HCT116 (cell line): Measurements from ENCODE around the gene DEF6. TPM values are rescaled to one million over a fixed set of nuclear protein-coding genes. Genes with fewer than 3 reads are reported as not detected.

Source experiments
- ATAC-seq: fragments of 200-7000 bp; cut with Tn5 transposase; 2 replicates; pipeline ENCODE4 v1.9.1; 2020; ENCODE audit warnings: mild to moderate bottlenecking, moderate library complexity
- BruUV-seq: library from RNA; stranded (reverse); fragments of 400-500 nt; replicated peaks from 2 replicates; lab custom pipeline; 2021; lab: Mats Ljungman, UMichigan
- CTCF ChIA-PET: fragments of 300-600 bp; sonication (Branson Sonifier 250); formaldehyde crosslinking; loops from one replicate; lab custom pipeline; 2021; ENCODE audit warnings: antibody characterized with exemption; lab: Charles Lee
- POLR2A ChIA-PET: fragments of 300-600, 350-600 bp; sonication (Branson Sonifier 250); formaldehyde crosslinking; loops from one replicate; lab custom pipeline; 2021; ENCODE audit warnings: antibody characterized with exemption; lab: Charles Lee
- RAD21 ChIA-PET, 2 experiments: fragments of 300-600 bp; sonication (Branson Sonifier 250); formaldehyde crosslinking; loops; one replicate each; lab custom pipeline; 2023; ENCODE audit warnings: low total read pairs in 2 of 2; ENCODE audit not compliant: uncharacterized antibody in 2 of 2, unreplicated experiment in 2 of 2, low non-redundant PET in 1 of 2; lab: Charles Lee
- DNase-seq: peaks from one replicate; pipeline ENCODE4 v3.0.0-alpha.2; 2010; ENCODE audit warnings: low read depth, low spot score
- H2AFZ ChIP-seq: fragments of 200-600 bp; shearing (Covaris generic), sonication (generic); 2 replicates; pipeline ENCODE4 v1.6.1; 2017; ENCODE audit warnings: low read depth, mixed run types, mixed read lengths, antibody characterized with exemption, low read length; ENCODE audit not compliant: poor library complexity, severe bottlenecking
- H3K27ac ChIP-seq: 2 replicates; pipeline ENCODE4 v1.5.1; 2012; ENCODE audit warnings: low read depth, low read length
- H3K27me3 ChIP-seq: fragments of 200-600 bp; sonication (generic); 2 replicates; pipeline ENCODE4 v1.6.1; 2016; ENCODE audit warnings: mixed run types, low read length, mixed read lengths; ENCODE audit not compliant: insufficient read depth
- H3K36me3 ChIP-seq, 2 experiments: fragments of 200-500 bp in 1 of 2; fragments of 200-600 bp in 1 of 2; sonication (Bioruptor generic) in 1 of 2; sonication (generic) in 1 of 2; 2 replicates each; pipeline versions ENCODE4 v1.5.1 to v1.6.1; 2014 to 2016; ENCODE audit warnings: low read length in 2 of 2, inconsistent platforms in 1 of 2, mixed read lengths in 1 of 2, mixed run types in 1 of 2; ENCODE audit not compliant: insufficient read depth in 2 of 2, control insufficient read depth in 1 of 2
- H3K4me1 ChIP-seq, 2 experiments: fragments of 200-600 bp in 1 of 2; sonication (generic) in 1 of 2; 2 replicates each; pipeline versions ENCODE4 v1.5.1 to v1.6.1; 2012 to 2017; ENCODE audit warnings: low read length in 2 of 2, inconsistent platforms in 1 of 2, mild to moderate bottlenecking in 1 of 2, mixed read lengths in 1 of 2, mixed run types in 1 of 2, moderate library complexity in 1 of 2; ENCODE audit not compliant: insufficient read depth in 2 of 2, control insufficient read depth in 1 of 2
- H3K4me2 ChIP-seq: fragments of 200-600 bp; sonication (generic); 2 replicates; pipeline ENCODE4 v1.6.1; 2017; ENCODE audit warnings: mixed run types, low read length, mixed read lengths
- H3K4me3 ChIP-seq, 2 experiments: fragments of 200-600 bp in 1 of 2; sonication (generic) in 1 of 2; replicated peaks in 1 of 2; 2 replicates each; pipeline ENCODE4 v1.5.1; 2011 to 2016; ENCODE audit warnings: low read length in 2 of 2, control low read depth in 1 of 2, low read depth in 1 of 2, mild to moderate bottlenecking in 1 of 2, mixed read lengths in 1 of 2, mixed run types in 1 of 2
- H3K79me2 ChIP-seq: fragments of 200-600 bp; sonication (generic); 2 replicates; pipeline ENCODE4 v1.6.1; 2017; ENCODE audit warnings: mild to moderate bottlenecking, mixed run types, low read length, moderate library complexity, mixed read lengths; ENCODE audit not compliant: insufficient read depth
- H3K9ac ChIP-seq: fragments of 200-600 bp; sonication (generic); 2 replicates; pipeline ENCODE4 v1.6.1; 2016; ENCODE audit warnings: low read length, mixed read lengths
- H3K9me2 ChIP-seq: fragments of 200-600 bp; sonication (generic), shearing (Covaris generic); 2 replicates; pipeline ENCODE4 v1.6.1; 2017; ENCODE audit warnings: mixed run types, mild to moderate bottlenecking, moderate library complexity; ENCODE audit not compliant: insufficient read depth
- H3K9me3 ChIP-seq, 2 experiments: fragments of 200-500 bp in 1 of 2; fragments of 200-600 bp in 1 of 2; sonication (Bioruptor generic) in 1 of 2; sonication (generic) in 1 of 2; 2 replicates each; pipeline ENCODE4 v1.6.1; 2014 to 2017; ENCODE audit warnings: low read length in 2 of 2, mixed read lengths in 2 of 2, inconsistent platforms in 1 of 2, low read depth in 1 of 2, mild to moderate bottlenecking in 1 of 2, mixed run types in 1 of 2, moderate library complexity in 1 of 2; ENCODE audit not compliant: control insufficient read depth in 1 of 2, insufficient read depth in 1 of 2
- H4K20me1 ChIP-seq: fragments of 200-600 bp; sonication (generic), shearing (Covaris generic); 2 replicates; pipeline ENCODE4 v1.6.1; 2017; ENCODE audit warnings: mixed run types, mild to moderate bottlenecking, moderate library complexity; ENCODE audit not compliant: insufficient read depth
- ATF3 ChIP-seq: IDR thresholded peaks from 2 replicates; pipeline ENCODE4 v1.6.1; 2012
- CBX3 ChIP-seq: IDR thresholded peaks from 2 replicates; pipeline ENCODE4 v1.6.1; 2012; ENCODE audit warnings: low read depth
- CEBPB ChIP-seq: IDR thresholded peaks from 2 replicates; pipeline ENCODE4 v1.6.1; 2012; ENCODE audit warnings: low read depth
- ELF1 ChIP-seq: IDR thresholded peaks from 2 replicates; pipeline ENCODE4 v1.6.1; 2012; ENCODE audit warnings: low read depth, borderline replicate concordance
- EZH2phosphoT487 ChIP-seq: fragments of 200-600 bp; IDR thresholded peaks from 2 replicates; pipeline ENCODE4 v1.6.1; 2018; ENCODE audit warnings: antibody characterized with exemption, borderline replicate concordance
- FOSL1 ChIP-seq: IDR thresholded peaks from 2 replicates; pipeline ENCODE4 v1.6.1; 2012; ENCODE audit warnings: low read depth
- JUND ChIP-seq: IDR thresholded peaks from 2 replicates; pipeline ENCODE4 v1.6.1; 2012
- MAX ChIP-seq: IDR thresholded peaks from 2 replicates; pipeline ENCODE4 v1.6.1; 2012
- POLR2AphosphoS5 ChIP-seq: IDR thresholded peaks from 2 replicates; pipeline ENCODE4 v1.6.1; 2011; ENCODE audit warnings: mild to moderate bottlenecking, low read depth, low read length, moderate library complexity
- REST ChIP-seq: IDR thresholded peaks from 2 replicates; pipeline ENCODE4 v1.6.1; 2012; ENCODE audit warnings: low read depth
- SP1 ChIP-seq: IDR thresholded peaks from 2 replicates; pipeline ENCODE4 v1.6.1; 2012; ENCODE audit warnings: low read depth
- YY1 ChIP-seq: IDR thresholded peaks from 2 replicates; pipeline ENCODE4 v1.6.1; 2011; ENCODE audit warnings: low read length, low read depth, moderate library complexity, mild to moderate bottlenecking; ENCODE audit not compliant: insufficient replicate concordance; ENCODE audit errors: extremely low read depth
- ZFX ChIP-seq: fragments of 450-650 bp; IDR thresholded peaks from 2 replicates; pipeline ENCODE4 v1.6.1; 2017
- ZNF274 ChIP-seq: fragments of 200-500 bp; sonication (Bioruptor generic); IDR thresholded peaks from 2 replicates; pipeline ENCODE4 v1.6.1; 2014; ENCODE audit warnings: mild to moderate bottlenecking, low read depth, low read length, inconsistent platforms
- intact Hi-C: fragments of 100-400 bp; cut with micrococcal nuclease; formaldehyde crosslinking; loops from 2 replicates; pipeline ENCODE4 v1.10.0; 2022
- total RNA-seq: library from RNA; stranded (reverse); gene quantifications from one replicate; pipeline ENCODE4 v1.2.1, GENCODE V29; 2021; ENCODE audit not compliant: unreplicated experiment

The DEF6 gene
- total RNA-seq, 1 experiment from 2014 or later, result 40.4 TPM

- ChIA-PET POLR2A (no interaction called here), CTCF (interaction anchor here (0.7 to 1.5 kb wide), 3 partner anchors 29 to 146 kb away, joined by 3 to 6 read pairs (median 4); partner anchors contain the start of gene PPARD), RAD21 (no interaction called here)
- H3K4me2 ChIP-seq, result peak overlapping the region; percentile 66
- peak; percentile 31 for DNase-seq
- no TSS peak for BruUV-seq
- no peaks in the 10 kb centered on the region for H3K9me3 ChIP-seq
- H3K36me3 ChIP-seq, result no peaks in the 10 kb centered on the region
- H2AFZ ChIP-seq, result no peak overlapping the region
- H3K27me3 ChIP-seq, result no peaks in the 10 kb centered on the region
- peak overlapping the region; percentile 25; the same call in 1 of the 2 replicates for H3K27ac ChIP-seq
- H4K20me1 ChIP-seq, result no peaks in the 10 kb centered on the region
- ATAC-seq, result peak; percentile 70
- intact Hi-C loops, result no loop called here
- H3K9me2 ChIP-seq, result no peaks in the 10 kb centered on the region
- peaks cover 19 to 45% of the 10 kb centered on the region in 2 experiments for H3K4me1 ChIP-seq
- H3K9ac ChIP-seq, result peak overlapping the region; percentile 39
- peak overlapping the region in 1 of 2 experiments; percentile 31; a peak in 3 of 4 replicates for H3K4me3 ChIP-seq
- TF ChIP-seq CEBPB (no peak), ATF3 (no peak), CBX3 (no peak), JUND (peak; percentile 62), YY1 (peak; percentile 18), POLR2AphosphoS5 (peak; percentile 31; the same call in 1 of the 2 replicates), MAX (no peak), FOSL1 (peak; percentile 76), REST (no peak), EZH2phosphoT487 (no peak), ELF1 (no peak), ZFX (no peak), ZNF274 (no peak), SP1 (peak; percentile 51; the same call in 1 of the 2 replicates)
- peaks cover 17% of the 10 kb centered on the region; the same call in 1 of the 2 replicates for H3K79me2 ChIP-seq
Observed at GRCh38 chr6:35302604-35303241, 5.1 kb downstream of the DEF6 start.
